Upper lobe of left lung (tissue), 4 donors: ENCODE results near the gene FUCA1.

ENCODE experiments used
- CTCF ChIP-seq, 6 experiments: fragments of 450-650 bp in 4 of 6; fragments of 200-600 bp in 2 of 6; sonication (generic) in 2 of 6; IDR thresholded peaks; one replicate each; pipeline ENCODE4 v1.5.1; 2016 to 2019; ENCODE audit warnings: antibody characterized with exemption in 6 of 6
- EP300 ChIP-seq, 4 donors: sonication (generic); formaldehyde crosslinking; IDR thresholded peaks; one replicate each; pipeline ENCODE4 v1.5.1; 2017; ENCODE audit warnings: antibody characterized with exemption in 4 of 4, control low read depth in 2 of 4
- POLR2A ChIP-seq, 4 donors: fragments of 450-650 bp; IDR thresholded peaks; one replicate each; pipeline ENCODE4 v1.5.1; 2016 to 2017; ENCODE audit warnings: antibody characterized with exemption in 4 of 4, mild to moderate bottlenecking in 2 of 4
- POLR2AphosphoS5 ChIP-seq, 2 donors: sonication (generic); formaldehyde crosslinking; IDR thresholded peaks; one replicate each; pipeline ENCODE4 v1.5.1; 2017; ENCODE audit warnings: antibody characterized with exemption in 2 of 2

DNA sequence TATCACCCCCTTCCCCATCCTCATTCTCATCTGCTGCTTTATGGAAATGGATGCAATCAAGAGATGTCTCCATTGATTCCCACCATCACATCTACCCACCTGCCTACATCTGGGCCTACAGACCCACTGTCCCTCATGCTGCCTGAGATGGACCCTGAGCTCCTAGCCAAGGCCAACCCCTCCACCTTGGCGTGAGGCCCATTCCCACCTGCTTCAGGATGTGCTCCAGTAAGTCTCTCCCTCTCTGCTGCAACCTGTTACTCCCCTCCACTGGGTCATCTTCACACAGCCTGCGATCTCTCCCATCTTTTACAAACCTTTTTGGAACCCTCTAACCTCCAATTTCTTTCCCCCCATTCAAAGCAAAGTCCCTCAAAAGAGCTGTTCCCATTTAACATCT, 63.1 kb downstream of the FUCA1 start:
- no peak for TF ChIP-seq CTCF (IDR thresholded peaks at IDR 0.05)
- TF ChIP-seq POLR2AphosphoS5 (IDR thresholded peaks at IDR 0.05): no peak
- TF ChIP-seq POLR2A (IDR thresholded peaks at IDR 0.05): no peak
- TF ChIP-seq EP300 (IDR thresholded peaks at IDR 0.05): no peak
